ENCODE results near the gene FOXJ1. TPM values are rescaled to one million over a fixed set of nuclear protein-coding genes. Genes with fewer than 3 reads are reported as not detected.

The FOXJ1 gene
- total and polyA plus RNA-seq, 2 of the 13 experiments (the other 11 are each of a cell fraction or from before 2014, with no cell fraction given): 0.98 to 1.6 TPM

DNA sequence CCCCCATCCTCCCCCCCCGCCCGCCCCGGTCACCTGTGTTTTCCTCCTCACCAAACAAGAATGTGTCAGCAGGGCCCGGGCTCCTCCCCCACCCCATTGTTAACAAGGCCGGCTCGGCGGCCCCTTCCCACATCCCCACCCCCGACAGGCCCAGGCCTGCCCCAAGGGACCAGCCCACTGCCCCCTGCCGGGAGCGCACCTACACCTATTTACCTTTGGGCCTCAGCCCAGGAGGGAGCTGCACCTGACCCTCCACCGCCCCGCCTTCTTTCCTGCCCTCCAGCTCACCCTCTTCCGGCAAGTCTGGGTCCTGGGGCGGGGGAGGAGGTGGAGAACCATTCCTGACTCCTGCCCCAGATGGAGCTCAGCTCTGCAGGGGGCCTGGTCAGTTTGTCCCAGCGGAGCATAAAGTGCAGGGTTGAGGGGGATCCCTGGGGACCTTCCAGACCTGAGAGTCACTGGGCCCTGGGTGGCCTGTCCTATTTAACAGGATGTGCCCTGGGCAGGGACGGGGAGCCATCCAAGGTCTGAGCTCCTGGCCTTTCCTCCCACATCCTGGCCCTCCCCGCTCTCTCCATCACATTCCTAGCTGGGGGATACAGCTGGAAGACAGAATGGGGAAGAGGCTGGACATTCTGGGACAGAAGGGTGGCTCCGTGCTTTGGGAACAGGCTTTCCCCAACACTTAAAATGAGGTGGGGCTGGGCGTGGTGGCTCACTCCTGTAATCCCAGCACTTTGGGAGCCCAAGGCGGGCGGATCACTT is 8.3 kb downstream of the FOXJ1 start (continued):
- TF ChIP-seq, protein P1, sequence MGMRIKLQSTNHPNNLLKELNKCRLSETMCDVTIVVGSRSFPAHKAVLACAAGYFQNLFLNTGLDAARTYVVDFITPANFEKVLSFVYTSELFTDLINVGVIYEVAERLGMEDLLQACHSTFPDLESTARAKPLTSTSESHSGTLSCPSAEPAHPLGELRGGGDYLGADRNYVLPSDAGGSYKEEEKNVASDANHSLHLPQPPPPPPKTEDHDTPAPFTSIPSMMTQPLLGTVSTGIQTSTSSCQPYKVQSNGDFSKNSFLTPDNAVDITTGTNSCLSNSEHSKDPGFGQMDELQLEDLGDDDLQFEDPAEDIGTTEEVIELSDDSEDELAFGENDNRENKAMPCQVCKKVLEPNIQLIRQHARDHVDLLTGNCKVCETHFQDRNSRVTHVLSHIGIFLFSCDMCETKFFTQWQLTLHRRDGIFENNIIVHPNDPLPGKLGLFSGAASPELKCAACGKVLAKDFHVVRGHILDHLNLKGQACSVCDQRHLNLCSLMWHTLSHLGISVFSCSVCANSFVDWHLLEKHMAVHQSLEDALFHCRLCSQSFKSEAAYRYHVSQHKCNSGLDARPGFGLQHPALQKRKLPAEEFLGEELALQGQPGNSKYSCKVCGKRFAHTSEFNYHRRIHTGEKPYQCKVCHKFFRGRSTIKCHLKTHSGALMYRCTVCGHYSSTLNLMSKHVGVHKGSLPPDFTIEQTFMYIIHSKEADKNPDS (CRISPR knock-in tag; IDR thresholded peaks at IDR 0.05): no peak
- TF ChIP-seq KLF12 (CRISPR knock-in tag; IDR thresholded peaks at IDR 0.05; ENCODE audit: borderline replicate concordance): no peak
- TF ChIP-seq, protein P2, sequence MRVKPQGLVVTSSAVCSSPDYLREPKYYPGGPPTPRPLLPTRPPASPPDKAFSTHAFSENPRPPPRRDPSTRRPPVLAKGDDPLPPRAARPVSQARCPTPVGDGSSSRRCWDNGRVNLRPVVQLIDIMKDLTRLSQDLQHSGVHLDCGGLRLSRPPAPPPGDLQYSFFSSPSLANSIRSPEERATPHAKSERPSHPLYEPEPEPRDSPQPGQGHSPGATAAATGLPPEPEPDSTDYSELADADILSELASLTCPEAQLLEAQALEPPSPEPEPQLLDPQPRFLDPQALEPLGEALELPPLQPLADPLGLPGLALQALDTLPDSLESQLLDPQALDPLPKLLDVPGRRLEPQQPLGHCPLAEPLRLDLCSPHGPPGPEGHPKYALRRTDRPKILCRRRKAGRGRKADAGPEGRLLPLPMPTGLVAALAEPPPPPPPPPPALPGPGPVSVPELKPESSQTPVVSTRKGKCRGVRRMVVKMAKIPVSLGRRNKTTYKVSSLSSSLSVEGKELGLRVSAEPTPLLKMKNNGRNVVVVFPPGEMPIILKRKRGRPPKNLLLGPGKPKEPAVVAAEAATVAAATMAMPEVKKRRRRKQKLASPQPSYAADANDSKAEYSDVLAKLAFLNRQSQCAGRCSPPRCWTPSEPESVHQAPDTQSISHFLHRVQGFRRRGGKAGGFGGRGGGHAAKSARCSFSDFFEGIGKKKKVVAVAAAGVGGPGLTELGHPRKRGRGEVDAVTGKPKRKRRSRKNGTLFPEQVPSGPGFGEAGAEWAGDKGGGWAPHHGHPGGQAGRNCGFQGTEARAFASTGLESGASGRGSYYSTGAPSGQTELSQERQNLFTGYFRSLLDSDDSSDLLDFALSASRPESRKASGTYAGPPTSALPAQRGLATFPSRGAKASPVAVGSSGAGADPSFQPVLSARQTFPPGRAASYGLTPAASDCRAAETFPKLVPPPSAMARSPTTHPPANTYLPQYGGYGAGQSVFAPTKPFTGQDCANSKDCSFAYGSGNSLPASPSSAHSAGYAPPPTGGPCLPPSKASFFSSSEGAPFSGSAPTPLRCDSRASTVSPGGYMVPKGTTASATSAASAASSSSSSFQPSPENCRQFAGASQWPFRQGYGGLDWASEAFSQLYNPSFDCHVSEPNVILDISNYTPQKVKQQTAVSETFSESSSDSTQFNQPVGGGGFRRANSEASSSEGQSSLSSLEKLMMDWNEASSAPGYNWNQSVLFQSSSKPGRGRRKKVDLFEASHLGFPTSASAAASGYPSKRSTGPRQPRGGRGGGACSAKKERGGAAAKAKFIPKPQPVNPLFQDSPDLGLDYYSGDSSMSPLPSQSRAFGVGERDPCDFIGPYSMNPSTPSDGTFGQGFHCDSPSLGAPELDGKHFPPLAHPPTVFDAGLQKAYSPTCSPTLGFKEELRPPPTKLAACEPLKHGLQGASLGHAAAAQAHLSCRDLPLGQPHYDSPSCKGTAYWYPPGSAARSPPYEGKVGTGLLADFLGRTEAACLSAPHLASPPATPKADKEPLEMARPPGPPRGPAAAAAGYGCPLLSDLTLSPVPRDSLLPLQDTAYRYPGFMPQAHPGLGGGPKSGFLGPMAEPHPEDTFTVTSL (CRISPR knock-in tag; IDR thresholded peaks at IDR 0.05; ENCODE audit: borderline replicate concordance): no peak
- TF ChIP-seq, protein P3, sequence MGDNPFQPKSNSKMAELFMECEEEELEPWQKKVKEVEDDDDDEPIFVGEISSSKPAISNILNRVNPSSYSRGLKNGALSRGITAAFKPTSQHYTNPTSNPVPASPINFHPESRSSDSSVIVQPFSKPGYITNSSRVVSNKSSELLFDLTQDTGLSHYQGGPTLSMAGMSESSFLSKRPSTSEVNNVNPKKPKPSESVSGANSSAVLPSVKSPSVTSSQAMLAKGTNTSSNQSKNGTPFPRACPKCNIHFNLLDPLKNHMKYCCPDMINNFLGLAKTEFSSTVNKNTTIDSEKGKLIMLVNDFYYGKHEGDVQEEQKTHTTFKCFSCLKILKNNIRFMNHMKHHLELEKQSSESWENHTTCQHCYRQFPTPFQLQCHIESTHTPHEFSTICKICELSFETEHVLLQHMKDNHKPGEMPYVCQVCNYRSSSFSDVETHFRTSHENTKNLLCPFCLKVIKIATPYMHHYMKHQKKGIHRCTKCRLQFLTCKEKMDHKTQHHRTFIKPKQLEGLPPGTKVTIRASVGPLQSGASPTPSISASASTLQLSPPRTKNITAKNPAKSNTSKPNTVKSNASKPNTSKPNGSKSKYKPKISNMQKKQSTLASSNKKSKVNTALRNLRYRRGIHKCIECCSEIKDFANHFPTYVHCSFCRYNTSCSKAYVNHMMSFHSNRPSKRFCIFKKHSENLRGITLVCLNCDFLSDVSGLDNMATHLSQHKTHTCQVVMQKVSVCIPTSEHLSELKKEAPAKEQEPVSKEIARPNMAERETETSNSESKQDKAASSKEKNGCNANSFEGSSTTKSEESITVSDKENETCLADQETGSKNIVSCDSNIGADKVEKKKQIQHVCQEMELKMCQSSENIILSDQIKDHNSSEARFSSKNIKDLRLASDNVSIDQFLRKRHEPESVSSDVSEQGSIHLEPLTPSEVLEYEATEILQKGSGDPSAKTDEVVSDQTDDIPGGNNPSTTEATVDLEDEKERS (CRISPR knock-in tag; IDR thresholded peaks at IDR 0.05): no peak
- TF ChIP-seq HOXA7 (CRISPR knock-in tag; IDR thresholded peaks at IDR 0.05): no peak
- no peak; the same call in 1 of the 2 replicates for TF ChIP-seq ZFP41 (CRISPR knock-in tag; IDR thresholded peaks at IDR 0.05; ENCODE audit: borderline replicate concordance)
- TF ChIP-seq NFYC (CRISPR knock-in tag; IDR thresholded peaks at IDR 0.05): no peak
- no peak for TF ChIP-seq ZNF232 (CRISPR knock-in tag; IDR thresholded peaks at IDR 0.05; ENCODE audit: borderline replicate concordance)
- TF ChIP-seq, protein P4, sequence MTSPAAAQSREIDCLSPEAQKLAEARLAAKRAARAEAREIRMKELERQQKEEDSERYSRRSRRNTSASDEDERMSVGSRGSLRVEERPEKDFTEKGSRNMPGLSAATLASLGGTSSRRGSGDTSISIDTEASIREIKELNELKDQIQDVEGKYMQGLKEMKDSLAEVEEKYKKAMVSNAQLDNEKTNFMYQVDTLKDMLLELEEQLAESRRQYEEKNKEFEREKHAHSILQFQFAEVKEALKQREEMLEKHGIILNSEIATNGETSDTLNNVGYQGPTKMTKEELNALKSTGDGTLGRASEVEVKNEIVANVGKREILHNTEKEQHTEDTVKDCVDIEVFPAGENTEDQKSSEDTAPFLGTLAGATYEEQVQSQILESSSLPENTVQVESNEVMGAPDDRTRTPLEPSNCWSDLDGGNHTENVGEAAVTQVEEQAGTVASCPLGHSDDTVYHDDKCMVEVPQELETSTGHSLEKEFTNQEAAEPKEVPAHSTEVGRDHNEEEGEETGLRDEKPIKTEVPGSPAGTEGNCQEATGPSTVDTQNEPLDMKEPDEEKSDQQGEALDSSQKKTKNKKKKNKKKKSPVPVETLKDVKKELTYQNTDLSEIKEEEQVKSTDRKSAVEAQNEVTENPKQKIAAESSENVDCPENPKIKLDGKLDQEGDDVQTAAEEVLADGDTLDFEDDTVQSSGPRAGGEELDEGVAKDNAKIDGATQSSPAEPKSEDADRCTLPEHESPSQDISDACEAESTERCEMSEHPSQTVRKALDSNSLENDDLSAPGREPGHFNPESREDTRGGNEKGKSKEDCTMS (CRISPR knock-in tag; conservative IDR thresholded peaks at IDR 0.05): no peak
- no peak for TF ChIP-seq ZNF75D (CRISPR knock-in tag; IDR thresholded peaks at IDR 0.05; ENCODE audit: borderline replicate concordance)
- TF ChIP-seq ZNF788 (CRISPR knock-in tag; IDR thresholded peaks at IDR 0.05; ENCODE audit: borderline replicate concordance): peak; percentile 59; the same call in 1 of the 2 replicates
- TF ChIP-seq NFE2L2 (IDR thresholded peaks at IDR 0.05; ENCODE audit: low read length): no peak
- no peak for TF ChIP-seq ONECUT2 (CRISPR knock-in tag; IDR thresholded peaks at IDR 0.05)
- TF ChIP-seq TEAD3 (CRISPR knock-in tag; optimal IDR thresholded peaks at IDR 0.05; ENCODE audit: borderline replicate concordance): peak; percentile 48
